ENCODE data around the gene PIK3R2.
A peak's percentile ranks its signal among the peaks of the same experiment; 100 is the strongest.

- peak in 1 of 7 experiments; percentile 1 for TF ChIP-seq CTCF (IDR thresholded peaks at IDR 0.05)
- peak; percentile 76 to 97 (median 96) for TF ChIP-seq POLR2A (IDR thresholded peaks at IDR 0.05)
Measured at GRCh38 chr19:18192673-18193387, 39.9 kb downstream of the PIK3R2 start, which contains the start of gene MPV17L2.

All from body of pancreas (tissue), 4 donors.